ENCODE measurements around the gene EIF2B1. TPM values are rescaled to one million over a fixed set of nuclear protein-coding genes. Genes with fewer than 3 reads are reported as not detected.

Gene EIF2B1
- total RNA-seq, 1 donor from 2014 or later, result 85.1 TPM

DNA sequence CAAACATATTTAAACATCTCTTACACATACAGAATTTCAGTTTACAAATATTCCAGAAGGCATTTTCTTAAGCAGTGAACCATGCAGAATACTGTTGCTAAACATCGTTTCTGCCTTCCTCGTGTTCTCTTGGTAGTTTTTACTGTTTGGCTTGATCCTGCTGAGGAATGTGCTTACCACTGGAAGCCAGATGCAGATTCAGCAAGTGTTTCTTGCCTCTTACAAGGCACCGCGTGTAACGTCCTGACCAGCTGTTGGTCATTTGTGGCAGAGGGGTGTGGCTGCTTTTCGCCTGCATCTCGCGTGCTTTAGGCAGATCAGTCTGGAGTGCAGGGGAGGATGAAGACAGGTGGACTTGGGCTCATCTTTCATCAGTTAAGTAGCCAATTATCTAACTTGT is 12.4 kb downstream of the EIF2B1 start:
- Histone ChIP-seq H3K4me1 (no peaks in the 10 kb centered on the region), H3K79me2 (ENCODE audit: low read depth) (no peaks in the 10 kb centered on the region), H3K4me3 (no peak overlapping the region), H2AFZ (replicated peaks) (no peak overlapping the region), H3K9ac (no peak overlapping the region), H3K4me2 (no peak overlapping the region), H3K27me3 (no peaks in the 10 kb centered on the region), H3F3A (ENCODE audit: low read depth) (peaks cover 50% of the 10 kb centered on the region), H4K20me1 (ENCODE audit: low read depth) (no peaks in the 10 kb centered on the region), H3K9me3 (ENCODE audit: low read depth) (no peaks in the 10 kb centered on the region), H3K27ac (no peak overlapping the region), H3K36me3 (peaks cover 9% of the 10 kb centered on the region)
- Mint-ChIP-seq H3K9me3 (no peaks in the 10 kb centered on the region), H3K36me3 (peaks cover 27% of the 10 kb centered on the region), H3K27ac (no peak overlapping the region), H3K4me3 (no peak overlapping the region), H3K4me1 (no peaks in the 10 kb centered on the region), H3K27me3 (ENCODE audit: insufficient read depth, low read depth) (no peaks in the 10 kb centered on the region)
- TF ChIP-seq, protein P1, sequence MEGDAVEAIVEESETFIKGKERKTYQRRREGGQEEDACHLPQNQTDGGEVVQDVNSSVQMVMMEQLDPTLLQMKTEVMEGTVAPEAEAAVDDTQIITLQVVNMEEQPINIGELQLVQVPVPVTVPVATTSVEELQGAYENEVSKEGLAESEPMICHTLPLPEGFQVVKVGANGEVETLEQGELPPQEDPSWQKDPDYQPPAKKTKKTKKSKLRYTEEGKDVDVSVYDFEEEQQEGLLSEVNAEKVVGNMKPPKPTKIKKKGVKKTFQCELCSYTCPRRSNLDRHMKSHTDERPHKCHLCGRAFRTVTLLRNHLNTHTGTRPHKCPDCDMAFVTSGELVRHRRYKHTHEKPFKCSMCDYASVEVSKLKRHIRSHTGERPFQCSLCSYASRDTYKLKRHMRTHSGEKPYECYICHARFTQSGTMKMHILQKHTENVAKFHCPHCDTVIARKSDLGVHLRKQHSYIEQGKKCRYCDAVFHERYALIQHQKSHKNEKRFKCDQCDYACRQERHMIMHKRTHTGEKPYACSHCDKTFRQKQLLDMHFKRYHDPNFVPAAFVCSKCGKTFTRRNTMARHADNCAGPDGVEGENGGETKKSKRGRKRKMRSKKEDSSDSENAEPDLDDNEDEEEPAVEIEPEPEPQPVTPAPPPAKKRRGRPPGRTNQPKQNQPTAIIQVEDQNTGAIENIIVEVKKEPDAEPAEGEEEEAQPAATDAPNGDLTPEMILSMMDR (IDR thresholded peaks at IDR 0.05), result no peak
- TF ChIP-seq EZH2phosphoT487 (IDR thresholded peaks at IDR 0.05), result no peak
- TF ChIP-seq EZH2 (IDR thresholded peaks at IDR 0.05), result no peak
- DNase-seq (ENCODE audit: low spot score), result no peak

GRCh38 chr12:123617580-123617979 is 15.9 kb downstream of the EIF2B1 start:
- no peaks in the 10 kb centered on the region for H3K27me3 Mint-ChIP-seq (ENCODE audit: insufficient read depth, low read depth)
- H3K9me3 Mint-ChIP-seq, result no peaks in the 10 kb centered on the region
- TF ChIP-seq, protein P1 (IDR thresholded peaks at IDR 0.05), result no peak
- TF ChIP-seq EZH2phosphoT487 (IDR thresholded peaks at IDR 0.05) (no peak), EZH2 (IDR thresholded peaks at IDR 0.05) (no peak)
- H3K4me2 ChIP-seq, result no peak overlapping the region
- H3F3A ChIP-seq (ENCODE audit: low read depth), result peaks cover 42% of the 10 kb centered on the region
- no peaks in the 10 kb centered on the region for H3K9me3 ChIP-seq (ENCODE audit: low read depth)
- no peaks in the 10 kb centered on the region for H3K4me1 ChIP-seq
- no peak overlapping the region for H2AFZ ChIP-seq (replicated peaks)
- peaks cover 4% of the 10 kb centered on the region for H4K20me1 ChIP-seq (ENCODE audit: low read depth)
- no peaks in the 10 kb centered on the region for H3K27me3 ChIP-seq
- DNase-seq (ENCODE audit: low spot score), result no peak
- H3K27ac ChIP-seq, result no peak overlapping the region
- H3K36me3 ChIP-seq, result peaks cover 9% of the 10 kb centered on the region
- H3K4me3 ChIP-seq, result no peak overlapping the region
- peaks cover 32% of the 10 kb centered on the region for H3K36me3 Mint-ChIP-seq
- H3K4me1 Mint-ChIP-seq, result no peaks in the 10 kb centered on the region
- no peak overlapping the region for H3K27ac Mint-ChIP-seq
- no peak overlapping the region for H3K4me3 Mint-ChIP-seq
- H3K9ac ChIP-seq, result no peak overlapping the region
- no peaks in the 10 kb centered on the region for H3K79me2 ChIP-seq (ENCODE audit: low read depth)

- TF ChIP-seq EZH2phosphoT487 (IDR thresholded peaks at IDR 0.05) (no peak), EZH2 (IDR thresholded peaks at IDR 0.05) (no peak)
- TF ChIP-seq, protein P1 (IDR thresholded peaks at IDR 0.05), result no peak
- Histone ChIP-seq H3F3A (ENCODE audit: low read depth) (peaks cover 37% of the 10 kb centered on the region), H3K27me3 (no peaks in the 10 kb centered on the region), H3K27ac (no peak overlapping the region), H4K20me1 (ENCODE audit: low read depth) (peaks cover 4% of the 10 kb centered on the region), H2AFZ (replicated peaks) (no peak overlapping the region), H3K9me3 (ENCODE audit: low read depth) (no peaks in the 10 kb centered on the region), H3K4me2 (no peak overlapping the region), H3K79me2 (ENCODE audit: low read depth) (no peaks in the 10 kb centered on the region), H3K4me3 (no peak overlapping the region), H3K4me1 (no peaks in the 10 kb centered on the region), H3K36me3 (peaks cover 9% of the 10 kb centered on the region), H3K9ac (no peak overlapping the region)
- no peaks in the 10 kb centered on the region for H3K9me3 Mint-ChIP-seq
- H3K27me3 Mint-ChIP-seq (ENCODE audit: insufficient read depth, low read depth), result no peaks in the 10 kb centered on the region
- H3K4me1 Mint-ChIP-seq, result no peaks in the 10 kb centered on the region
- no peak overlapping the region for H3K4me3 Mint-ChIP-seq
- H3K27ac Mint-ChIP-seq, result no peak overlapping the region
- no peak for DNase-seq (ENCODE audit: low spot score)
- H3K36me3 Mint-ChIP-seq, result peaks cover 36% of the 10 kb centered on the region
These were observed 16.3 kb downstream of the EIF2B1 start for GRCh38 chr12:123617144-123617543.
